Sigmoid colon (tissue), 7 donors: ENCODE data around the gene ING5. TPM values are rescaled to one million over a fixed set of nuclear protein-coding genes. Genes with fewer than 3 reads are reported as not detected.

Experiments
- DNase-seq: peaks from one replicate; pipeline ENCODE4 v3.0.0-alpha.2; 2019
- H3K27ac ChIP-seq, 4 donors: fragments of 200-600 bp; sonication (generic); one replicate each; pipeline ENCODE4 v1.5.1; 2016 to 2019; ENCODE audit warnings: mild to moderate bottlenecking in 1 of 4
- H3K27me3 ChIP-seq, 3 donors: fragments of 200-600 bp; sonication (generic); one replicate each; pipeline ENCODE4 v1.5.1; 2019; ENCODE audit warnings: mild to moderate bottlenecking in 1 of 3
- H3K36me3 ChIP-seq, 4 donors: fragments of 200-600 bp; sonication (generic); one replicate each; pipeline ENCODE4 v1.5.1; 2016 to 2019
- H3K4me1 ChIP-seq, 4 donors: fragments of 200-600 bp; sonication (generic); one replicate each; pipeline ENCODE4 v1.5.1; 2017 to 2019
- H3K4me3 ChIP-seq, 4 donors: fragments of 200-600 bp; sonication (generic); one replicate each; pipeline ENCODE4 v1.5.1; 2017 to 2019; ENCODE audit warnings: mild to moderate bottlenecking in 2 of 4, moderate library complexity in 1 of 4
- H3K9me3 ChIP-seq, 4 donors: fragments of 200-600 bp in 3 of 4; sonication (generic) in 3 of 4; one replicate each; pipeline versions ENCODE4 v1.5.1 to v1.6.1; 2013 to 2019
- EP300 ChIP-seq, 4 donors: sonication (generic); formaldehyde crosslinking; IDR thresholded peaks; one replicate each; pipeline ENCODE4 v1.6.1; 2017; ENCODE audit warnings: antibody characterized with exemption in 4 of 4
- POLR2A ChIP-seq, 2 donors: fragments of 450-650 bp; IDR thresholded peaks; one replicate each; pipeline ENCODE4 v1.6.1; 2016; ENCODE audit warnings: antibody characterized with exemption in 2 of 2, mild to moderate bottlenecking in 2 of 2, moderate library complexity in 2 of 2
- POLR2AphosphoS5 ChIP-seq, 4 donors: sonication (generic); formaldehyde crosslinking; IDR thresholded peaks; one replicate each; pipeline ENCODE4 v1.6.1; 2017; ENCODE audit warnings: antibody characterized with exemption in 4 of 4
- WGBS, 2 donors: extraction: QIAGEN DNeasy Blood & Tissue Kit; methylation state at CpG; one replicate each; pipeline ENCODE4 v1.1.7; 2013; 5-methylcytosine and 5-hydroxymethylcytosine counted together
- intact Hi-C: fragments of 100-400 bp; cut with DNase I; formaldehyde crosslinking; loops from one replicate; pipeline ENCODE4 v1.15.1; 2023
- polyA plus RNA-seq, 3 donors: library from polyadenylated mRNA; stranded (reverse); fragments of 200-250 nt; gene quantifications; one replicate each; pipeline ENCODE4 v1.2.3, GENCODE V29; 2013
- total RNA-seq, 4 donors: library from RNA; depleted of rRNA; stranded (reverse); fragments of >200 nt; gene quantifications; one replicate each; pipeline ENCODE4 v1.1.0, GENCODE V29; 2016
- TF ChIP-seq, protein P1 (sequence below), 4 experiments: fragments of 450-650 bp in 3 of 4; fragments of 200-600 bp in 1 of 4; IDR thresholded peaks; one replicate each; pipeline ENCODE4 v1.5.1; 2016 to 2019; ENCODE audit warnings: antibody characterized with exemption in 4 of 4, mild to moderate bottlenecking in 3 of 4, moderate library complexity in 2 of 4
- donor health status: healthy with polysubstance abuse.
- donor health status: Bipolar disorder and iron deficiency.
- donor health status: healthy.

Gene ING5
- total and polyA plus RNA-seq, 7 donors = 9.6 to 49.8 (median 27.1) TPM

DNA sequence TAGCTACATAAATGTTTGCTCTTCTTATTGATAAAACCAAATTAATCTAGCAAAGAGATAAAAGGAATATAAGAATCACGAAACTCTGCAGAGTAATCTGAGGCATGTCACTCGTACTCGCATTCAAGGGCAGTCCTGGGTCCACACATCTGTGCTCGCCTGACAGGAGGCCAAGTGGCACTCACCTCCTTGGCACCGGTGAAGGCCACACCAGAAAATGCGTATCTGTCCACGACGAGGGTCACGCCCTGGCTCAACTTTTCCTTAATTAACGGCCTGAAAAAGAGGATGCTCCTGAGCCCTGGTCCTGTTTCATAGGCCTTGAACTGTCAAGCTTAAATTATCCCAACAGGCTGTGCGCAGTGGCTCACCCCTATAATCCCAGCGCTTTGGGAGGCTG lies 21.8 kb upstream of the ING5 start:
- Histone ChIP-seq H3K36me3 (peaks cover 0 to 47% (median 11%) of the 10 kb centered on the region in 4 donors), H3K4me3 (no peak overlapping the region), H3K9me3 (no peaks in the 10 kb centered on the region), H3K4me1 (peaks cover 0 to 20% (median 16%) of the 10 kb centered on the region in 4 donors), H3K27me3 (no peaks in the 10 kb centered on the region), H3K27ac (peak overlapping the region in 3 of 4 donors; percentile 57 to 74 (median 59))
- no peak for DNase-seq
- TF ChIP-seq, protein P1, sequence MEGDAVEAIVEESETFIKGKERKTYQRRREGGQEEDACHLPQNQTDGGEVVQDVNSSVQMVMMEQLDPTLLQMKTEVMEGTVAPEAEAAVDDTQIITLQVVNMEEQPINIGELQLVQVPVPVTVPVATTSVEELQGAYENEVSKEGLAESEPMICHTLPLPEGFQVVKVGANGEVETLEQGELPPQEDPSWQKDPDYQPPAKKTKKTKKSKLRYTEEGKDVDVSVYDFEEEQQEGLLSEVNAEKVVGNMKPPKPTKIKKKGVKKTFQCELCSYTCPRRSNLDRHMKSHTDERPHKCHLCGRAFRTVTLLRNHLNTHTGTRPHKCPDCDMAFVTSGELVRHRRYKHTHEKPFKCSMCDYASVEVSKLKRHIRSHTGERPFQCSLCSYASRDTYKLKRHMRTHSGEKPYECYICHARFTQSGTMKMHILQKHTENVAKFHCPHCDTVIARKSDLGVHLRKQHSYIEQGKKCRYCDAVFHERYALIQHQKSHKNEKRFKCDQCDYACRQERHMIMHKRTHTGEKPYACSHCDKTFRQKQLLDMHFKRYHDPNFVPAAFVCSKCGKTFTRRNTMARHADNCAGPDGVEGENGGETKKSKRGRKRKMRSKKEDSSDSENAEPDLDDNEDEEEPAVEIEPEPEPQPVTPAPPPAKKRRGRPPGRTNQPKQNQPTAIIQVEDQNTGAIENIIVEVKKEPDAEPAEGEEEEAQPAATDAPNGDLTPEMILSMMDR (IDR thresholded peaks at IDR 0.05) = no peak
- TF ChIP-seq POLR2A (IDR thresholded peaks at IDR 0.05) (no peak), POLR2AphosphoS5 (IDR thresholded peaks at IDR 0.05) (no peak), EP300 (IDR thresholded peaks at IDR 0.05) (no peak)
- intact Hi-C loops = no loop called here
- 94 to 96% methylated on average over 12 of the region's 12 CpGs for WGBS, 2 donors

- intact Hi-C loops = no loop called here
- no peaks in the 10 kb centered on the region for H3K27me3 ChIP-seq
- peak overlapping the region; percentile 45 to 74 (median 58) for H3K27ac ChIP-seq
- peaks cover 0 to 44% (median 10%) of the 10 kb centered on the region in 4 donors for H3K36me3 ChIP-seq
- no peaks in the 10 kb centered on the region for H3K9me3 ChIP-seq
- peaks cover 0 to 25% (median 22%) of the 10 kb centered on the region in 4 donors for H3K4me1 ChIP-seq
- peak; percentile 75 for DNase-seq
- TF ChIP-seq, protein P1 (IDR thresholded peaks at IDR 0.05) = no peak
- peak in 2 of 4 donors; percentile 22 to 49 for TF ChIP-seq POLR2AphosphoS5 (IDR thresholded peaks at IDR 0.05)
- WGBS, 2 donors = 89 to 91% methylated on average over 14 of the region's 14 CpGs
- H3K4me3 ChIP-seq = no peak overlapping the region
Observed at GRCh38 chr2:241680827-241681599, 20.8 kb upstream of the ING5 start.

GRCh38 chr2:241686324-241686649 lies 15.6 kb upstream of the ING5 start:
- H3K27me3 ChIP-seq = no peaks in the 10 kb centered on the region
- H3K27ac ChIP-seq = peak overlapping the region; percentile 93 to 95 (median 94)
- H3K36me3 ChIP-seq = peaks cover 0 to 21% (median 9%) of the 10 kb centered on the region in 4 donors
- H3K4me1 ChIP-seq = peaks cover 0 to 40% (median 30%) of the 10 kb centered on the region in 4 donors
- 0 to 1% methylated on average over 37 of the region's 37 CpGs for WGBS, 2 donors
- H3K4me3 ChIP-seq = peak overlapping the region; percentile 79 to 95 (median 84)
- H3K9me3 ChIP-seq = no peaks in the 10 kb centered on the region
- TF ChIP-seq, protein P1 (IDR thresholded peaks at IDR 0.05) = no peak
- TF ChIP-seq POLR2A (IDR thresholded peaks at IDR 0.05) (no peak), POLR2AphosphoS5 (IDR thresholded peaks at IDR 0.05) (no peak), EP300 (IDR thresholded peaks at IDR 0.05) (no peak)
- intact Hi-C loops = loop anchor here (2.0 to 5.0 kb wide), 3 partner anchors 15 to 369 kb away; partner anchors contain the start of genes ATG4B, HDLBP, SEPTIN2 and THAP4
- no peak for DNase-seq

DNA sequence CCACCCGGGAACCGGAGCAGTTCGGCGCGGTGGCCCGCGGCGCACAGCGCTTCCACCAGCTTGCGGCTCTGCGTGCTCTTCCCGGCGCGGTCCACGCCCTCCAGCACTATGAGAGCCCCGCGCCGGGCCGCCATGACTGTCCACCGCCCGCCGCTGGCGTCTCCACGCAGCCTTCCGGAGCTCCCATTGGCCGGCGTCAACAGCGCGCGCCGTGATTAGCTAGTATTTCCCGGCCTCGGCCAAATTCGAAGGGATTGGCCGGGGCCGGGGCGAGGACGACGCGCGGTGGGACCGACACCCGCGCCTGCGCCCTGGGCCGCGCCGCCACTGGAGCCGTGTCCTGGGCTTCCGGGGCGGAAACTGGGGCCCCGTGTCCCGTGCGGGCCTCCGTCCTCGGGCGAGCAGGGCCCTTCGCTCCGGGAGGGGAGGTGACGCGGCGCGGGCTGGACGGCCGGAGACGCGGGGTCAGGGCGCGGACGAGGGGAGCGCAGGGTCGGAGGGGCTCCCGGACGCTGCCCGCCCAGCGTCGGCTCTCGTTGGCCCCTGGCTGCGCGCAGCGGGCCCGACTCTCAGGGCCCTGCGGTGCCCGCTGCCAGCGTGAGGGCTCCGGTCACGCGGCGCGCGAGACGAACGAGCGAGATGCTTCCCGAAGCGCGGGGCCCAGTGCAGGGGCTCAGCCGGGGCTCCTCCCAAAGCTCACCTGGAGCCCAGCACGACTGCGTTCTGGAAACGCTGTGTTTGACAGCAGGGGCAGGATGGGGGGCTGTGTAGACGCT lies 15.0 kb upstream of the ING5 start, which contains the start of gene DTYMK:
Gene DTYMK, minus strand, starts transcription at position 166 of the 776 bp plus-strand sequence. Its CDS starts 32 bp downstream, at position 134.
- H3K4me1 ChIP-seq = peaks cover 0 to 34% (median 25%) of the 10 kb centered on the region in 4 donors
- DNase-seq = peak; percentile 98
- intact Hi-C loops = loop anchor here (2.0 to 5.0 kb wide), 3 partner anchors 14 to 370 kb away; partner anchors contain the start of genes ATG4B, HDLBP, SEPTIN2 and THAP4
- no peaks in the 10 kb centered on the region for H3K9me3 ChIP-seq
- peaks cover 0 to 25% (median 10%) of the 10 kb centered on the region in 4 donors for H3K36me3 ChIP-seq
- no peaks in the 10 kb centered on the region for H3K27me3 ChIP-seq
- peak within 1 kb of the TSS; percentile 93 to 95 (median 94) for H3K27ac ChIP-seq
- 0% methylated on average over 102 of the region's 102 CpGs for WGBS, 2 donors
- peak within 1 kb of the TSS; percentile 79 to 95 (median 84) for H3K4me3 ChIP-seq
- TF ChIP-seq, protein P1 (IDR thresholded peaks at IDR 0.05) = no peak
- TF ChIP-seq POLR2AphosphoS5 (IDR thresholded peaks at IDR 0.05) (peak; percentile 85 to 95 (median 92)), EP300 (IDR thresholded peaks at IDR 0.05) (no peak), POLR2A (IDR thresholded peaks at IDR 0.05) (peak; percentile 18 to 37)
